HG02870 (cell line): ENCODE results near the gene NUDT7.

Experiments used
- ATAC-seq: cut with Tn5 transposase; IDR thresholded peaks from one replicate; pipeline ENCODE4 v1.9.1; 2021; ENCODE audit warnings: mild to moderate bottlenecking, moderate library complexity; ENCODE audit not compliant: unreplicated experiment

Gene NUDT7

GRCh38 chr16:77723108-77723514 lies 797 bp downstream of the NUDT7 start:
- ATAC-seq: peak; percentile 12

- no peak for ATAC-seq
Observed at GRCh38 chr16:77724174-77724573, 1.9 kb downstream of the NUDT7 start.

GRCh38 chr16:77729951-77730350 lies 7.6 kb downstream of the NUDT7 start:
- ATAC-seq: no peak

- no peak for ATAC-seq
Observed at GRCh38 chr16:77732241-77732946, 10.1 kb downstream of the NUDT7 start.

GRCh38 chr16:77736879-77737278 lies 14.6 kb downstream of the NUDT7 start:
- ATAC-seq: peak; percentile 86

GRCh38 chr16:77738706-77739558 lies 16.6 kb downstream of the NUDT7 start:
- no peak for ATAC-seq

- ATAC-seq: no peak
Observed at GRCh38 chr16:77739559-77739892, 17.2 kb downstream of the NUDT7 start.

GRCh38 chr16:77744141-77744540 lies 21.8 kb downstream of the NUDT7 start:
- no peak for ATAC-seq

- no peak for ATAC-seq
Observed at GRCh38 chr16:77745972-77746371, 23.7 kb downstream of the NUDT7 start.

GRCh38 chr16:77748421-77749005 lies 26.2 kb downstream of the NUDT7 start:
- ATAC-seq: no peak

GRCh38 chr16:77749415-77749814 lies 27.1 kb downstream of the NUDT7 start:
- no peak for ATAC-seq

- ATAC-seq: no peak
Observed at GRCh38 chr16:77758046-77758445, 35.7 kb downstream of the NUDT7 start.

- no peak for ATAC-seq
Observed at GRCh38 chr16:77758508-77758907, 36.2 kb downstream of the NUDT7 start.

GRCh38 chr16:77759201-77759600 lies 36.9 kb downstream of the NUDT7 start:
- no peak for ATAC-seq

- ATAC-seq: no peak
Observed at GRCh38 chr16:77759821-77760220, 37.5 kb downstream of the NUDT7 start.

- ATAC-seq: no peak
Observed at GRCh38 chr16:77760800-77761199, 38.5 kb downstream of the NUDT7 start.

GRCh38 chr16:77761204-77761603 lies 38.9 kb downstream of the NUDT7 start:
- ATAC-seq: no peak

- no peak for ATAC-seq
Observed at GRCh38 chr16:77762262-77762661, 39.9 kb downstream of the NUDT7 start.

- ATAC-seq: no peak
Observed at GRCh38 chr16:77763994-77764393, 41.7 kb downstream of the NUDT7 start.

- no peak for ATAC-seq
Observed at GRCh38 chr16:77767211-77767610, 44.9 kb downstream of the NUDT7 start.

- no peak for ATAC-seq
Observed at GRCh38 chr16:77767826-77768225, 45.5 kb downstream of the NUDT7 start.
